Measurements from ENCODE around the gene KCNIP1. TPM values are rescaled to one million over a fixed set of nuclear protein-coding genes. Genes with fewer than 3 reads are reported as not detected.

The KCNIP1 gene
- total and polyA plus RNA-seq, 2 of the 8 experiments (the other 6 are each of a cell fraction or from before 2014, with no cell fraction given), result 0.52 to 0.83 TPM

DNA sequence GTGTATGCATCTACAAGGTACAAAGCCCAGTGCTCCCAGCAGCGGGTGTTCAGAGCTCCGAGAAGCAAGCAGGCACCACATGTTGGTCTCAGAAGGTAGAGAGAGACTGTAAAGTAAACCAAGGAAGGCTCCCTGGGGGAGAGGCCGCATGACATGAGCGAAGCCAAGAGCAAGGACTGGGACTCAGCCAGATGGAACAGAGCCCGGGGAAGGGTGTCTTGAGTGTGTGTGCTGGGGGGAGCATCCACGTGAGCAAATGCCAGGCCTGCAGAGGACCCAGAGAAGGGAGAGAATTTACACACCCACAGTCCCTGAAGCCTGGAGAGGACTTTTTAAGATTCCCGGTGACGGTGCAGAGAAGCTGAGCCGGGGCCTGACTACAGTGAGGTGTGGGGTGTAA lies 15.2 kb upstream of the KCNIP1 start:
- Histone ChIP-seq H3K36me3 (ENCODE audit: control insufficient read depth in 2 of 4, insufficient read depth in 4 of 4, low read length in 3 of 4) (no peaks in the 10 kb centered on the region), H3K23me2 (ENCODE audit: low read depth, low read length) (no peaks in the 10 kb centered on the region; the same call in 1 of the 2 replicates), H3K4ac (replicated peaks; ENCODE audit: insufficient read length, low read depth, low read length) (no peak overlapping the region), H3K56ac (replicated peaks; ENCODE audit: insufficient read length, low read depth, low read length) (no peak overlapping the region), H3K4me2 (ENCODE audit: insufficient read depth in 1 of 2, low read depth in 2 of 2, low read length in 2 of 2) (no peak overlapping the region), H3K23ac (ENCODE audit: insufficient read length) (no peak overlapping the region), H3K27me3 (replicated peaks in 1 of 4; ENCODE audit: control insufficient read depth in 3 of 4, extremely low read depth in 1 of 4, insufficient read depth in 3 of 4, low read length in 3 of 4) (no peaks in the 10 kb centered on the region; a peak in 2 of 7 replicates), H3K79me1 (ENCODE audit: low read depth, low read length) (no peaks in the 10 kb centered on the region), H3K18ac (ENCODE audit: extremely low read depth, low read length) (no peak overlapping the region), H2BK5ac (ENCODE audit: low read depth, low read length) (no peak overlapping the region), H3K4me3 (ENCODE audit: extremely low read depth in 1 of 4, insufficient read depth in 2 of 4, low read depth in 3 of 4, low read length in 4 of 4) (no peak overlapping the region), H3K9me3 (ENCODE audit: insufficient read depth in 2 of 2, low read depth in 1 of 2, low read length in 1 of 2) (no peaks in the 10 kb centered on the region), H3K14ac (ENCODE audit: insufficient read length) (no peak overlapping the region), H3K9ac (replicated peaks in 1 of 4; ENCODE audit: extremely low read depth in 1 of 4, low read depth in 3 of 4, low read length in 3 of 4) (no peak overlapping the region), H3K27ac (ENCODE audit: low read depth, low read length) (no peak overlapping the region), H4K20me1 (replicated peaks in 1 of 2; ENCODE audit: control insufficient read depth in 1 of 2, insufficient read depth in 2 of 2, low read length in 2 of 2) (no peaks in the 10 kb centered on the region), H4K5ac (ENCODE audit: insufficient read length, low read depth, low read length) (no peak overlapping the region), H2BK20ac (ENCODE audit: low read length) (no peak overlapping the region), H2BK12ac (ENCODE audit: low read depth, low read length) (no peak overlapping the region), H3K79me2 (ENCODE audit: control insufficient read depth in 1 of 2, insufficient read depth in 2 of 2, low read length in 2 of 2) (no peaks in the 10 kb centered on the region), H4K8ac (ENCODE audit: extremely low read depth, insufficient read depth, low read length) (no peak overlapping the region), H3K4me1 (replicated peaks in 1 of 4; ENCODE audit: control insufficient read depth in 3 of 4, insufficient read depth in 4 of 4, low read length in 3 of 4) (peaks cover 2 to 5% (median 4%) of the 10 kb centered on the region in 4 experiments; a peak in 3 of 7 replicates), H2BK120ac (replicated peaks; ENCODE audit: low read depth, low read length) (no peak overlapping the region), H2AFZ (ENCODE audit: low read length) (no peak overlapping the region), H2BK15ac (ENCODE audit: low read length) (no peak overlapping the region), H4K91ac (replicated peaks; ENCODE audit: insufficient read length, low read length) (no peak overlapping the region), H2AK5ac (ENCODE audit: low read depth, low read length) (no peak overlapping the region)
- no peak for TF ChIP-seq POU5F1 (IDR thresholded peaks at IDR 0.05; ENCODE audit: low read depth, low read length)
- TF ChIP-seq BRCA1 (IDR thresholded peaks at IDR 0.05; ENCODE audit: low read depth, low read length), result no peak
- no peak for TF ChIP-seq JUND (IDR thresholded peaks at IDR 0.05; ENCODE audit: low read length)
- no peak for TF ChIP-seq POLR2A (IDR thresholded peaks at IDR 0.05; ENCODE audit: control extremely low read depth in 1 of 2, low read depth in 2 of 2, low read length in 2 of 2)
- no peak for TF ChIP-seq TAF7 (optimal IDR thresholded peaks at IDR 0.05; ENCODE audit: borderline replicate concordance, low read depth, low read length)
- TF ChIP-seq SIN3A (conservative IDR thresholded peaks at IDR 0.05 in 1 of 2, IDR thresholded peaks at IDR 0.05 in 1 of 2; ENCODE audit: low read depth in 1 of 2, low read length in 2 of 2), result no peak
- TF ChIP-seq YY1 (IDR thresholded peaks at IDR 0.05; ENCODE audit: low read depth, low read length), result no peak
- TF ChIP-seq RAD21 (IDR thresholded peaks at IDR 0.05 in 1 of 2, conservative IDR thresholded peaks at IDR 0.05 in 1 of 2; ENCODE audit: low read depth in 2 of 2, low read length in 2 of 2), result no peak
- TF ChIP-seq RBBP5 (IDR thresholded peaks at IDR 0.05; ENCODE audit: borderline replicate concordance, low read depth, low read length), result no peak
- TF ChIP-seq RXRA (IDR thresholded peaks at IDR 0.05; ENCODE audit: insufficient read depth, low read depth, low read length), result no peak
- DNase-seq (ENCODE audit: low read depth in 1 of 2, low spot score in 2 of 2) (no peak), FAIRE-seq (no peak)
- POLR2A ChIA-PET (ENCODE audit: partially characterized antibody), result no interaction called here
- 91% methylated on average over 9 of the region's 9 CpGs; no CpG with 5 or more reads in 1 of the 2 experiments for WGBS, 2 experiments (ENCODE audit: extremely low coverage in 1 of 2, insufficient coverage in 1 of 2, insufficient read length in 1 of 2, insufficient replicate concordance in 2 of 2, low coverage in 1 of 2, low lambda C conversion rate in 2 of 2, missing lambda C conversion rate in 1 of 2)
- CTCF ChIA-PET (ENCODE audit: partially characterized antibody), result interaction anchor here (1.5 kb wide), 1 partner anchor 33 kb away, joined by 4 read pairs; no protein-coding TSS in a partner anchor

Data from H1 (cell line).